Fibroblast of the aortic adventitia (primary cell): ENCODE data around the gene ZNF830. TPM values are rescaled to one million over a fixed set of nuclear protein-coding genes. Genes with fewer than 3 reads are reported as not detected.
A peak's percentile ranks its signal among the peaks of the same experiment; 100 is the strongest.

ENCODE experiments used
- DNase-seq: peaks from one replicate; pipeline ENCODE4 v3.0.0-alpha.2; 2010; ENCODE audit warnings: low read depth
- H3K4me3 ChIP-seq: 2 replicates; pipeline ENCODE4 v1.5.1; 2011; ENCODE audit warnings: low read depth, mild to moderate bottlenecking, control low read depth, low read length, moderate library complexity
- total RNA-seq: library from RNA; depleted of rRNA; stranded (reverse); fragments of >200 nt; gene quantifications from 2 replicates; pipeline ENCODE4 v1.2.3, GENCODE V29; 2012; ENCODE audit warnings: low replicate concordance
- TF ChIP-seq, protein P1 (sequence below): IDR thresholded peaks from 2 replicates; pipeline ENCODE4 v1.5.1; 2011; ENCODE audit warnings: mild to moderate bottlenecking, low read length, control low read depth, inconsistent platforms; ENCODE audit not compliant: insufficient read depth

Gene ZNF830
- total RNA-seq, 1 donor, result 10.5 TPM

DNA sequence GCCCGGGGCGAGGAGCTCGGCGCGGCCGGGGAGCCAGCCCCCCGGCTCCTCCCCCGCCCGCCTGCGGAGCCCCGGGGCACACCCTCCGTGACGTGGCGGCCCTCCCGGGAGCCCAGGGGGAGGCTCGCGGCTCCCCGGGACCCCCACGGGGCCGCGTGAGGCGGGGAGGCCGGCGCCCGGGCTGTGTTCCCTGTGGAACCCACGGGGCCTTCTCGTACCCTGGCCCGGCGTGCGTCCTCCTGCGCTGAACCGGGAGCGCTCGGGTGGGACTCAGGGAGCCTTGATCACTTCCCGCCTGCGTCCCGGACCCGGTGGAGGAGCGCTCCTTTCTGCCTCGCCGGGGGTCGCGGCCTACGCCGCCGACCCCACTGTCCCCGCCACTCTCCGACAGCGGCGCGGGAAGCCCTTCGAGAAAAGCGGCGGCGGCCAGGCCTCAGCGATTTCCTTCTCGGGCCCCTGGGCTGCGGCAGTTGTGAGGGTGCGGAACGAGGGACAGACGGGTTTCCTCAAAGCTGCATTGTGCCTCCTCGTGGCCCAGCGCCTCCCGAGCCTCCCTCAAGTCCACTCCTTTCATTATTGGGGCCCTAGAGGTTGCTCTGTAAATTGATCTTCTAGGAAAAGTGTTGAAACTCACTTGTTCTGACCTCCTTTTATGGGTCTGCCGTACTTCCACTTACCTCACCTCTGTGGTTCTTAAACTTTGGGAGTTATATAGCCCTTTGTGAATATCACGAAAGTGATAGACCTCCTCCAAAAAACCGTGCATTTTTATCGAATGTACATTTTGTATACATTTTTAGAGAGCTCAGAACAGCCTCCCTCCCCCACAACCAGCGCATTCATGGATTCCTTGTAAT, 19.6 kb downstream of the ZNF830 start:
- peak; percentile 83 for DNase-seq

DNA sequence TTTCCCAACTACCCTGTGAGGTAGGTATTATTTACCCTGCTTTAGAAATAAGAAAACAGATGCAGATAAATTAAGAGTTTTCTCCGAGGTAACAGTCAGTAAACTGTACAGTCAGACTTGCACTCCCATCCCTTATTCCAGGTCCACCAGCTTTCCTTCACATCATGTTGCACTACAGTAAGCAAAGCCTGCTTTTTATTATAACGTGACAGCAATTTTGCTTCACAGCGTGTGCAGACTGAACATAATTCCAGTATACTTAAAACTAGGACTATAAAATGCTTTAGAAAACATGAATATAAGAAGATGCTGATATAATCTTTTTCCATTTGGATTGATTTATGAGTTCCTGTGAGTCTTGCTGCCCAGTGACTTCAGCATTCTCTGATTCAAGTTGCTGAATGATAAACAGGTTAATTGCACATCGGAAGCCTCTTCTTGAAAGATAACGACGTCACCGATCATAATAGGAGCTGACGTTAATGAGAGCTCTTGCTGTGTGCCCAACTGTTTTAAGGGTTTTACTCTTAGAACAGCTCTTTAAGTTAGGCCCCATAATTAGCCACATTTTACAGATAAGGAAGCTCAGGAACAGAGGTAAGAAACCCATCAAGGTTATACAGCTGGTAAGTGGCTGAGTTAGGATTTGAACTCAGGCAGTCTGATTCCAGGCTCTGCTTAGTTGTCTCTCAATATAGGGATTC, 20.4 kb downstream of the ZNF830 start:
- DNase-seq, result peak; percentile 28
- H3K4me3 ChIP-seq, result peak overlapping the region; percentile 76
- TF ChIP-seq, protein P1, sequence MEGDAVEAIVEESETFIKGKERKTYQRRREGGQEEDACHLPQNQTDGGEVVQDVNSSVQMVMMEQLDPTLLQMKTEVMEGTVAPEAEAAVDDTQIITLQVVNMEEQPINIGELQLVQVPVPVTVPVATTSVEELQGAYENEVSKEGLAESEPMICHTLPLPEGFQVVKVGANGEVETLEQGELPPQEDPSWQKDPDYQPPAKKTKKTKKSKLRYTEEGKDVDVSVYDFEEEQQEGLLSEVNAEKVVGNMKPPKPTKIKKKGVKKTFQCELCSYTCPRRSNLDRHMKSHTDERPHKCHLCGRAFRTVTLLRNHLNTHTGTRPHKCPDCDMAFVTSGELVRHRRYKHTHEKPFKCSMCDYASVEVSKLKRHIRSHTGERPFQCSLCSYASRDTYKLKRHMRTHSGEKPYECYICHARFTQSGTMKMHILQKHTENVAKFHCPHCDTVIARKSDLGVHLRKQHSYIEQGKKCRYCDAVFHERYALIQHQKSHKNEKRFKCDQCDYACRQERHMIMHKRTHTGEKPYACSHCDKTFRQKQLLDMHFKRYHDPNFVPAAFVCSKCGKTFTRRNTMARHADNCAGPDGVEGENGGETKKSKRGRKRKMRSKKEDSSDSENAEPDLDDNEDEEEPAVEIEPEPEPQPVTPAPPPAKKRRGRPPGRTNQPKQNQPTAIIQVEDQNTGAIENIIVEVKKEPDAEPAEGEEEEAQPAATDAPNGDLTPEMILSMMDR, result no peak

More for the DNA sequence above, 19.6 kb downstream of the ZNF830 start:
- TF ChIP-seq, protein P1, result peak; percentile 55
- H3K4me3 ChIP-seq, result peak overlapping the region; percentile 76

DNA sequence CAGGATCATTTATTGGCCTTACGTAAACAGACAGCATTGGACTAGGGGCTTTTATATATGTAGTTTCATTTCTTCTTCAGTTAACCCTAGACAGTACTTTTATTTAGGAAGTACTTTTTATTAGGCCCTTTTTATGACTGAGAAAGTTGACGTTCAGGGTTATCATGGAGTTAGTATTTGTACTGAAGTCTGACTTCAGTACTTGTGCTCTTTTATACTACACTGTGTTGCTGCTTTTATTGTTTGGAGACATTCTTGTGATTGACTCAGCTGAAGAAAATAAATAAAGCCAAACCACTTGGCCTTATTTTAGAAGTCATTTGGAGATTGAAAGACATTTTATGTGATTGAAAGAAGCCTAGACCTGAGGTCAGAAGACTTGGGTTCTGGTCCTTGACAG, 25.9 kb downstream of the ZNF830 start:
- no peak for DNase-seq
- TF ChIP-seq, protein P1, result no peak
- no peak overlapping the region for H3K4me3 ChIP-seq

DNA sequence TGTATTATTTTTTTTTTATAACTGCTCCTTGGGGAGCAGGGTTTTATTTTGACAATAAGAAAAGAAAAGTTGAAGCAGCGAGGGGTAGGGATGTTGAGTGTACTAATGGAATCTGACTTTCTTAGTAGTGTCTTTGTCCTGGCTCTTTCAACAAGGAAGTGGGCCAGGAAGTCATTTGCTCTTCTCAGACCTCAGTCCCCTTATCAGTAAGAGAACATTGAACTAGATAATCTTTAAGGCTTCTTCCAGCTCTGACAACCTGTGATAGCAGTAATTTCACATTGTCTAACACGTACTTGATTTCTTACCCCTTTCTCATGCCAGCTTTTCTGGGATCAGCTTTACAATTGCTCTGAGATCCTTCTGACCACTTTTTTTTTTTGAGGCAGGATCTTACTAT, 27.3 kb downstream of the ZNF830 start:
- DNase-seq, result no peak
- TF ChIP-seq, protein P1, result no peak
- H3K4me3 ChIP-seq, result no peak overlapping the region

DNA sequence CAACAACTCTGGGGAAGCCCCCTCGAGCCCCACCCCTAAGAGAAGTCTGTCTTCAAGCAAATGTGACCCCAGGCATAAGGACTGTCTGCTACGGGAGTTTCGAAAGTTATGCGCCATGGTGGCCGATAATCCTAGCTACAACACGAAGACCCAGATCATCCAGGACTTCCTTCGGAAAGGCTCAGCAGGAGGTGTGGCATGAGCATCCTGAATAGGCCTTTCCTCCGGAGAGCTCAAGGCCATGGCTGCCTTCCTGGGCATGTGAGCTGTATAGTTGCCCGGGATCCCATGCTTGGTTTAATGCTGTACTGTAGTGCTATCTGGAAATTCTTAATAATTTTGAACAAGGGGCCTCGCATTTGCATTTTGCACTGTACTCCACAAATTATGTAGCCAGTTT, 28.1 kb downstream of the ZNF830 start:
- no peak for DNase-seq
- TF ChIP-seq, protein P1, result no peak
- H3K4me3 ChIP-seq, result no peak overlapping the region

DNA sequence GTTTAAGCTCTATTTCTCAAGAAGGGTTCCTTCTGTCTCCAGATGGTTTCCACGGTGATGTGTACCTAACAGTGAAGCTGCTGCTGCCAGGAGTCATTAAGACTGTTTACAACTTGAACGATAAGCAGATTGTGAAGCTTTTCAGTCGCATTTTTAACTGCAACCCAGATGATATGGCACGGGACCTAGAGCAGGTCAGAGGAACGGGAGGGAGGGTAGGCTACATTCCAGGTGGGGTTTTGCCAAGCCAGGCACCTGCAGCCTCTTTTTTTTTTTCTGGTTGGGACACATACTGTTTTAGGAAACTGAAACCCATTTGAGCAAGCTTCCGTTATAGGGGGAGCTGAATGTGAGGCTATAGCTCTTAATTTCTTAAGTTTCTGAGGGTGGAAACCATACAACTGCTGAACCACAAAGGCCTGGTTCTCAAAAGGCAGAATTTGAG, 29.6 kb downstream of the ZNF830 start:
- DNase-seq, result no peak
- TF ChIP-seq, protein P1, result no peak
- no peak overlapping the region for H3K4me3 ChIP-seq
